Panc1 (cell line): ENCODE results near the gene DYNAP. TPM values are rescaled to one million over a fixed set of nuclear protein-coding genes. Genes with fewer than 3 reads are reported as not detected.

Experiments
- ATAC-seq: fragments of 200-7000 bp; cut with Tn5 transposase; 2 replicates; pipeline ENCODE4 v1.9.1; 2020; ENCODE audit warnings: mild to moderate bottlenecking, moderate library complexity
- BruUV-seq: library from RNA; stranded (reverse); fragments of 400-500 nt; replicated peaks from 2 replicates; lab custom pipeline; 2021; lab: Mats Ljungman, UMichigan
- CTCF ChIA-PET: fragments of 300-600 bp; sonication (Branson Sonifier 250); formaldehyde crosslinking; loops from one replicate; lab custom pipeline; 2022; ENCODE audit warnings: antibody characterized with exemption; lab: Charles Lee
- POLR2A ChIA-PET: fragments of 300-600 bp; sonication (Branson Sonifier 250); formaldehyde crosslinking; loops from one replicate; lab custom pipeline; 2022; ENCODE audit warnings: antibody characterized with exemption; lab: Charles Lee
- DNase-seq: peaks from one replicate; pipeline ENCODE4 v3.0.0-alpha.2; 2010; ENCODE audit warnings: low read depth, low spot score
- H3K27ac ChIP-seq: 2 replicates; pipeline ENCODE4 v1.5.1; 2011; ENCODE audit warnings: mild to moderate bottlenecking, low read length, inconsistent platforms
- H3K27me3 ChIP-seq: fragments of 200-500 bp; sonication (Bioruptor generic); 2 replicates; pipeline ENCODE4 v1.6.0; 2014; ENCODE audit warnings: low read length, inconsistent platforms; ENCODE audit not compliant: control insufficient read depth, insufficient read depth
- H3K36me3 ChIP-seq: fragments of 200-500 bp; sonication (Bioruptor generic); 2 replicates; pipeline ENCODE4 v1.5.1; 2014; ENCODE audit warnings: inconsistent platforms, mild to moderate bottlenecking, low read length, moderate library complexity; ENCODE audit not compliant: control insufficient read depth, insufficient read depth
- H3K4me1 ChIP-seq: 2 replicates; pipeline ENCODE4 v1.5.1; 2011; ENCODE audit warnings: inconsistent platforms, mild to moderate bottlenecking, low read length, moderate library complexity; ENCODE audit not compliant: control insufficient read depth, insufficient read depth
- H3K4me3 ChIP-seq, 2 experiments: 2 replicates each; pipeline ENCODE4 v1.5.1; 2011 to 2012; ENCODE audit warnings: low read depth in 2 of 2, low read length in 2 of 2, mild to moderate bottlenecking in 2 of 2, inconsistent platforms in 1 of 2, moderate library complexity in 1 of 2
- H3K9me3 ChIP-seq: fragments of 200-500 bp; sonication (Bioruptor generic); 2 replicates; pipeline ENCODE4 v1.5.1; 2014; ENCODE audit warnings: low read depth, mild to moderate bottlenecking, inconsistent platforms, low read length, moderate library complexity; ENCODE audit not compliant: control insufficient read depth, insufficient read depth
- POLR2AphosphoS5 ChIP-seq: IDR thresholded peaks from 2 replicates; pipeline ENCODE4 v1.6.1; 2012; ENCODE audit warnings: mild to moderate bottlenecking, low read depth, low read length, moderate library complexity
- REST ChIP-seq, 2 experiments: IDR thresholded peaks; 2 replicates each; pipeline ENCODE4 v1.6.1; 2011 to 2012; ENCODE audit warnings: low read depth in 2 of 2, control low read depth in 1 of 2, low read length in 1 of 2, mild to moderate bottlenecking in 1 of 2, moderate library complexity in 1 of 2; ENCODE audit not compliant: insufficient read depth in 1 of 2
- SIN3A ChIP-seq: IDR thresholded peaks from 2 replicates; pipeline ENCODE4 v1.6.1; 2012; ENCODE audit warnings: low read depth, mild to moderate bottlenecking, low read length, moderate library complexity, borderline replicate concordance; ENCODE audit not compliant: insufficient read depth
- TCF7L2 ChIP-seq: IDR thresholded peaks from 2 replicates; pipeline ENCODE4 v1.6.1; 2011; ENCODE audit warnings: mild to moderate bottlenecking, low read depth, low read length, inconsistent platforms
- in situ Hi-C: cut with HindIII; loops from 2 replicates; pipeline ENCODE4 v1.10.0; 2016; ENCODE audit warnings: low sequenced_read_pairs, low pct_unique_long_range_greater_than_20kb
- intact Hi-C: fragments of 100-400 bp; cut with micrococcal nuclease; formaldehyde crosslinking; loops from one replicate; pipeline ENCODE4 v1.10.0; 2022; ENCODE audit not compliant: unreplicated experiment
- total RNA-seq: library from RNA; stranded (reverse); gene quantifications from one replicate; pipeline ENCODE4 v1.2.1, GENCODE V29; 2021; ENCODE audit not compliant: unreplicated experiment
- TF ChIP-seq, protein P1 (sequence below): fragments of 450-650 bp; IDR thresholded peaks from 2 replicates; pipeline ENCODE4 v1.5.1; 2017; ENCODE audit warnings: mild to moderate bottlenecking

The DYNAP gene
- total RNA-seq, 1 experiment from 2014 or later = not detected

- in situ Hi-C loops = no loop called here
- Histone ChIP-seq H3K9me3 (no peaks in the 10 kb centered on the region), H3K4me3 (no peak overlapping the region), H3K27ac (no peak overlapping the region), H3K36me3 (no peaks in the 10 kb centered on the region), H3K27me3 (no peaks in the 10 kb centered on the region), H3K4me1 (no peaks in the 10 kb centered on the region)
- ChIA-PET CTCF (no interaction called here), POLR2A (no interaction called here)
- intact Hi-C loops = no loop called here
- BruUV-seq = no TSS peak
- ATAC-seq (no peak), DNase-seq (no peak)
- TF ChIP-seq POLR2AphosphoS5 (no peak), TCF7L2 (no peak), SIN3A (no peak), REST (IDR thresholded peaks at IDR 0.05; ENCODE audit: insufficient read depth in 1 of 2, low read depth in 2 of 2, low read length in 1 of 2) (no peak)
- TF ChIP-seq, protein P1, sequence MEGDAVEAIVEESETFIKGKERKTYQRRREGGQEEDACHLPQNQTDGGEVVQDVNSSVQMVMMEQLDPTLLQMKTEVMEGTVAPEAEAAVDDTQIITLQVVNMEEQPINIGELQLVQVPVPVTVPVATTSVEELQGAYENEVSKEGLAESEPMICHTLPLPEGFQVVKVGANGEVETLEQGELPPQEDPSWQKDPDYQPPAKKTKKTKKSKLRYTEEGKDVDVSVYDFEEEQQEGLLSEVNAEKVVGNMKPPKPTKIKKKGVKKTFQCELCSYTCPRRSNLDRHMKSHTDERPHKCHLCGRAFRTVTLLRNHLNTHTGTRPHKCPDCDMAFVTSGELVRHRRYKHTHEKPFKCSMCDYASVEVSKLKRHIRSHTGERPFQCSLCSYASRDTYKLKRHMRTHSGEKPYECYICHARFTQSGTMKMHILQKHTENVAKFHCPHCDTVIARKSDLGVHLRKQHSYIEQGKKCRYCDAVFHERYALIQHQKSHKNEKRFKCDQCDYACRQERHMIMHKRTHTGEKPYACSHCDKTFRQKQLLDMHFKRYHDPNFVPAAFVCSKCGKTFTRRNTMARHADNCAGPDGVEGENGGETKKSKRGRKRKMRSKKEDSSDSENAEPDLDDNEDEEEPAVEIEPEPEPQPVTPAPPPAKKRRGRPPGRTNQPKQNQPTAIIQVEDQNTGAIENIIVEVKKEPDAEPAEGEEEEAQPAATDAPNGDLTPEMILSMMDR = no peak
Measured at GRCh38 chr18:54584065-54584464, 7.0 kb upstream of the DYNAP start.

- no peaks in the 10 kb centered on the region for H3K27me3 ChIP-seq
- intact Hi-C loops (no loop called here), in situ Hi-C loops (no loop called here)
- ATAC-seq = no peak
- POLR2A ChIA-PET = no interaction called here
- H3K9me3 ChIP-seq = no peaks in the 10 kb centered on the region
- BruUV-seq = no TSS peak
- H3K4me3 ChIP-seq = no peak overlapping the region
- no peak overlapping the region for H3K27ac ChIP-seq
- DNase-seq = no peak
- H3K4me1 ChIP-seq = no peaks in the 10 kb centered on the region
- CTCF ChIA-PET = no interaction called here
- no peak for TF ChIP-seq TCF7L2
- TF ChIP-seq POLR2AphosphoS5 = no peak
- TF ChIP-seq, protein P1 = no peak
- TF ChIP-seq SIN3A = no peak
- no peak for TF ChIP-seq REST (IDR thresholded peaks at IDR 0.05; ENCODE audit: insufficient read depth in 1 of 2, low read depth in 2 of 2, low read length in 1 of 2)
- H3K36me3 ChIP-seq = no peaks in the 10 kb centered on the region
Measured at GRCh38 chr18:54585743-54586142, 5.3 kb upstream of the DYNAP start.
